Gastrocnemius medialis (tissue), 4 donors: ENCODE measurements around the gene TNPO2. TPM values are rescaled to one million over a fixed set of nuclear protein-coding genes. Genes with fewer than 3 reads are reported as not detected.
A peak's percentile ranks its signal among the peaks of the same experiment; 100 is the strongest.

ENCODE experiments used
- ATAC-seq, 2 donors: fragments of 150-250 bp; one replicate each; pipeline ENCODE4 v1.9.1; 2016
- DNase-seq, 2 donors: peaks; one replicate each; pipeline ENCODE4 v3.0.0-alpha.2; 2019
- H3K27ac ChIP-seq, 4 donors: fragments of 200-600 bp; sonication (generic); 1 replicate in 1 of 4; 2 replicates in 3 of 4; pipeline ENCODE4 v1.5.1; 2016 to 2018; ENCODE audit warnings: mild to moderate bottlenecking in 2 of 4, moderate library complexity in 1 of 4
- H3K27me3 ChIP-seq, 3 donors: fragments of 200-600 bp; sonication (generic) in 2 of 3; 1 replicate in 1 of 3; 2 replicates in 2 of 3; pipeline versions ENCODE4 v1.5.1 to v1.6.0; 2016 to 2019; ENCODE audit warnings: mild to moderate bottlenecking in 1 of 3, moderate library complexity in 1 of 3
- H3K36me3 ChIP-seq, 2 donors: fragments of 200-600 bp; sonication (generic) in 1 of 2; one replicate each; pipeline ENCODE4 v1.5.1; 2017 to 2018
- H3K4me1 ChIP-seq, 2 donors: fragments of 200-600 bp; sonication (generic) in 1 of 2; one replicate each; pipeline ENCODE4 v1.5.1; 2016 to 2017; ENCODE audit warnings: mild to moderate bottlenecking in 2 of 2
- H3K4me3 ChIP-seq, 4 donors: fragments of 200-600 bp; sonication (generic) in 3 of 4; 1 replicate in 1 of 4; 2 replicates in 3 of 4; pipeline ENCODE4 v1.5.1; 2016 to 2019; ENCODE audit warnings: mild to moderate bottlenecking in 2 of 4
- H3K9me3 ChIP-seq, 3 donors: fragments of 200-600 bp; sonication (generic) in 2 of 3; 1 replicate in 1 of 3; 2 replicates in 2 of 3; pipeline ENCODE4 v1.5.1; 2016 to 2019
- CTCF ChIP-seq, 5 experiments: fragments of 450-650 bp in 3 of 5; fragments of 200-600 bp in 2 of 5; sonication (generic) in 2 of 5; IDR thresholded peaks in 4 of 5; conservative IDR thresholded peaks in 1 of 5; 1 replicate in 4 of 5; 2 replicates in 1 of 5; pipeline ENCODE4 v1.5.1; 2016 to 2019; ENCODE audit warnings: antibody characterized with exemption in 5 of 5, mild to moderate bottlenecking in 3 of 5, moderate library complexity in 3 of 5
- POLR2A ChIP-seq, 2 donors: fragments of 450-650 bp; IDR thresholded peaks; one replicate each; pipeline ENCODE4 v1.6.1; 2017; ENCODE audit warnings: antibody characterized with exemption in 2 of 2, mild to moderate bottlenecking in 2 of 2, moderate library complexity in 2 of 2
- in situ Hi-C, 4 donors: fragments of 200-750 bp; cut with MboI; loops; one replicate each; pipeline versions ENCODE4 v1.15.0 to v1.8.0; 2017; ENCODE audit warnings: low sequenced_read_pairs in 4 of 4
- intact Hi-C: fragments of 100-400 bp; cut with DNase I; formaldehyde crosslinking; loops from one replicate; pipeline ENCODE4 v1.15.1; 2023; ENCODE audit warnings: low total_unique reads
- total RNA-seq, 4 donors: library from RNA; depleted of rRNA; stranded (reverse); fragments of >200 nt; gene quantifications; one replicate each; pipeline versions ENCODE4 v1.1.0 to v1.2.3, GENCODE V29; 2016

The TNPO2 gene
- total RNA-seq, 4 donors from 2014 or later, result 32.1 to 49.9 (median 42.0) TPM

GRCh38 chr19:12736995-12737834 lies 13.5 kb upstream of the TNPO2 start, which contains the start of gene GET3:
TSS of gene GET3 (plus strand) at chr19:12737497. CDS start at chr19:12737506, 9 bp downstream.
- peak; percentile 93 to 95 for DNase-seq
- Histone ChIP-seq H3K4me1 (peaks cover 29 to 35% of the 10 kb centered on the region in 2 donors), H3K4me3 (peak within 1 kb of the TSS; percentile 76 to 95 (median 88)), H3K27ac (peak within 1 kb of the TSS; percentile 81 to 93 (median 86)), H3K36me3 (peaks cover 0 to 38% of the 10 kb centered on the region in 2 donors), H3K27me3 (no peaks in the 10 kb centered on the region), H3K9me3 (no peaks in the 10 kb centered on the region)
- ATAC-seq, result peak; percentile 93 to 94
- intact Hi-C loops, result loop anchor here (1.0 to 10.0 kb wide), 2 partner anchors 127 to 378 kb away; partner anchors contain the start of genes NACC1, TRMT1, ZNF490 and ZNF791
- TF ChIP-seq POLR2A (IDR thresholded peaks at IDR 0.05) (no peak), CTCF (IDR thresholded peaks at IDR 0.05 in 4 of 5, conservative IDR thresholded peaks at IDR 0.05 in 1 of 5) (peak in 1 of 5 experiments; percentile 41)
- in situ Hi-C loops, result no loop called here

- TF ChIP-seq CTCF (IDR thresholded peaks at IDR 0.05 in 4 of 5, conservative IDR thresholded peaks at IDR 0.05 in 1 of 5) (peak in 1 of 5 experiments; percentile 17), POLR2A (IDR thresholded peaks at IDR 0.05) (no peak)
- H3K27ac ChIP-seq, result peak overlapping the region; percentile 89 to 99 (median 98)
- peaks cover 30 to 42% of the 10 kb centered on the region in 2 donors for H3K4me1 ChIP-seq
- H3K27me3 ChIP-seq, result no peaks in the 10 kb centered on the region
- no peaks in the 10 kb centered on the region for H3K9me3 ChIP-seq
- peak overlapping the region; percentile 94 to 100 (median 96) for H3K4me3 ChIP-seq
- in situ Hi-C loops, result no loop called here
- peaks cover 0 to 33% of the 10 kb centered on the region in 2 donors for H3K36me3 ChIP-seq
- ATAC-seq (no peak), DNase-seq (no peak)
- intact Hi-C loops, result loop anchor here (1.0 to 10.0 kb wide), 3 partner anchors 11 to 381 kb away; partner anchors contain the start of genes DHPS, NACC1 and TRMT1
Observed at GRCh38 chr19:12733369-12734214, 9.9 kb upstream of the TNPO2 start.

- in situ Hi-C loops, result no loop called here
- no peak overlapping the region for H3K4me3 ChIP-seq
- peaks cover 15 to 27% of the 10 kb centered on the region in 2 donors for H3K4me1 ChIP-seq
- H3K27ac ChIP-seq, result no peak overlapping the region
- no peak for DNase-seq
- no peak for ATAC-seq
- peaks cover 0 to 38% of the 10 kb centered on the region in 2 donors for H3K36me3 ChIP-seq
- intact Hi-C loops, result loop anchor here (10.0 kb wide), 1 partner anchor 383 kb away; the partner anchor contains the start of genes NACC1 and TRMT1
- H3K9me3 ChIP-seq, result no peaks in the 10 kb centered on the region
- no peak for TF ChIP-seq CTCF (IDR thresholded peaks at IDR 0.05 in 4 of 5, conservative IDR thresholded peaks at IDR 0.05 in 1 of 5)
- no peak for TF ChIP-seq POLR2A (IDR thresholded peaks at IDR 0.05)
- no peaks in the 10 kb centered on the region for H3K27me3 ChIP-seq
Observed at GRCh38 chr19:12731337-12731736, 7.6 kb upstream of the TNPO2 start.

GRCh38 chr19:12730064-12730463 lies 6.3 kb upstream of the TNPO2 start:
- Histone ChIP-seq H3K27ac (no peak overlapping the region), H3K4me1 (peaks cover 15 to 26% of the 10 kb centered on the region in 2 donors), H3K4me3 (no peak overlapping the region), H3K27me3 (no peaks in the 10 kb centered on the region), H3K36me3 (peaks cover 0 to 38% of the 10 kb centered on the region in 2 donors), H3K9me3 (no peaks in the 10 kb centered on the region)
- ATAC-seq, result no peak
- in situ Hi-C loops, result no loop called here
- no peak for TF ChIP-seq POLR2A (IDR thresholded peaks at IDR 0.05)
- TF ChIP-seq CTCF (IDR thresholded peaks at IDR 0.05 in 4 of 5, conservative IDR thresholded peaks at IDR 0.05 in 1 of 5), result no peak
- intact Hi-C loops, result loop anchor here (10.0 kb wide), 1 partner anchor 385 kb away; the partner anchor contains the start of genes NACC1 and TRMT1
- no peak for DNase-seq
